GM12865 (cell line): ENCODE results near the gene EEF1E1.

ENCODE experiments used
- DNase-seq: peaks from one replicate; pipeline ENCODE4 v3.0.0; 2010; ENCODE audit warnings: low read depth
- H3K4me3 ChIP-seq: 2 replicates; pipeline ENCODE4 v1.5.1; 2011; ENCODE audit warnings: mild to moderate bottlenecking, low read depth, low read length, control low read depth
- TF ChIP-seq, protein P1 (sequence below): IDR thresholded peaks from 2 replicates; pipeline ENCODE4 v1.5.1; 2011; ENCODE audit warnings: low read length, control low read depth, low read depth, inconsistent platforms; ENCODE audit not compliant: insufficient read depth; ENCODE audit errors: missing control alignments

EEF1E1 gene

DNA sequence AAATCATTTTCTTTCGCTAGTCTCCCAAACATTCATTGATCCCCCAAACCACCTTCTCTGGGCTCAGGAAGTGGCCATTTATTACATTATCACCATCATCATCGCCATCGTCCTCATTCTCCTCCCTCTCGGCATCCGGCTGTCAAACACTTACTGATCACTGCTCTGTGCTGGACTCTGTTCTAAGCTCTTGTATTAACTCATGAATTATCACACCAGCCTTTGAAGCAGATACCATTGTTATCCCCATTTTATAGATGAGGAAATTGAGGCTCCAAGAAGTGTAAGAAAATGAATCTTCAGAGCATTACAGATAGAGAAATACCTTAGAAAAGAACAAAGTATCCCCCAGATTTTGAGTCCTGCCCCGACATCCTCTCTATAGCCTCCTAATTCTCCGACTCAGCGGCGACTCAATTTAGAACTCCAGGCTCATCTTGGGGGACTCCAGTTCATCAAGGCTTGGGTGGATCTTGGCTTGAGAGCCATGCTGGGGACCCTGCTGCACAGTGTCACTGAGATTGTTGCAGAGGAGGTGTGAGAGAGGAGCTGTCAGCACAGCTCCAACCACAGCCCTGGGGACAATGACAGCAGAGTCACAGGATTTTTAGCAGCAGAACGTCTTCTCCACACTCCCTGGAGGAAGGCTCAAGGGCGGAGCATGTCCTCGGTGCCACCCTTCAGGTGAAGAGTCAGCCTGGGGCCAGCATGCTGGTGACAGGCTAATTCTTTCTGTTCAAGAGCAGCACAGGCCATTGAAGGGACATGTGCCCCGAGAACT lies 6.6 kb upstream of the EEF1E1 start:
- TF ChIP-seq, protein P1, sequence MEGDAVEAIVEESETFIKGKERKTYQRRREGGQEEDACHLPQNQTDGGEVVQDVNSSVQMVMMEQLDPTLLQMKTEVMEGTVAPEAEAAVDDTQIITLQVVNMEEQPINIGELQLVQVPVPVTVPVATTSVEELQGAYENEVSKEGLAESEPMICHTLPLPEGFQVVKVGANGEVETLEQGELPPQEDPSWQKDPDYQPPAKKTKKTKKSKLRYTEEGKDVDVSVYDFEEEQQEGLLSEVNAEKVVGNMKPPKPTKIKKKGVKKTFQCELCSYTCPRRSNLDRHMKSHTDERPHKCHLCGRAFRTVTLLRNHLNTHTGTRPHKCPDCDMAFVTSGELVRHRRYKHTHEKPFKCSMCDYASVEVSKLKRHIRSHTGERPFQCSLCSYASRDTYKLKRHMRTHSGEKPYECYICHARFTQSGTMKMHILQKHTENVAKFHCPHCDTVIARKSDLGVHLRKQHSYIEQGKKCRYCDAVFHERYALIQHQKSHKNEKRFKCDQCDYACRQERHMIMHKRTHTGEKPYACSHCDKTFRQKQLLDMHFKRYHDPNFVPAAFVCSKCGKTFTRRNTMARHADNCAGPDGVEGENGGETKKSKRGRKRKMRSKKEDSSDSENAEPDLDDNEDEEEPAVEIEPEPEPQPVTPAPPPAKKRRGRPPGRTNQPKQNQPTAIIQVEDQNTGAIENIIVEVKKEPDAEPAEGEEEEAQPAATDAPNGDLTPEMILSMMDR: no peak
- no peak overlapping the region for H3K4me3 ChIP-seq
- no peak for DNase-seq

DNA sequence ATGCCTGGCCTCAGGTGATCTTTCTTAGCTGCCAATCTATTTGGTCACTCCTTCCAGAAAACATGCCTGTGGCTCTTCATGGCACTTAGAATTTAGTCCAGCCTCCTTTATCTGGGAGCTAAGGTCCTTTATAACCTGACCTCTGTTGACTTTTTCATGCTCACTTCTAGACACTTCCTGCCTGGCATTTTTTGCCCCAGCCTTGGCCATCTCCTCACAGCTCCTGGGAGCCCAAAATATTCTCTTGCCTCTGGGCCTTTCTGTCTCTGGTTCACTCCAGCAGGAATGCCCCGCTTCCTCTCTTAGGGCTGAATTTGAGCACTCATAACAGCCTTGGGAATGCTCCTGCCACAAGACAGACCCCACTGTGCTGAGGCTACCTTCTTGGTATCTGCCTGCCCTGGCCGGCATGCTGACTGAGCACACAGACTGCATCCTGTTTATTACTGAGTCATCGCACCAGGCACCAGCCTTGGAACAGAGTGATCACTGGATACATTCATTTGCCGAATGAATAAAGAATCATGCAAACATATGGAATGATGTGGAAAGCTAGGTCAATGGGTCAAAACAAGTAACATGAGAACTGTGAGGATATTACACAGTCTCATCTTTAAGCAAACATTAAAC lies 5.8 kb upstream of the EEF1E1 start:
- H3K4me3 ChIP-seq: no peak overlapping the region
- DNase-seq: no peak
- TF ChIP-seq, protein P1: no peak

DNA sequence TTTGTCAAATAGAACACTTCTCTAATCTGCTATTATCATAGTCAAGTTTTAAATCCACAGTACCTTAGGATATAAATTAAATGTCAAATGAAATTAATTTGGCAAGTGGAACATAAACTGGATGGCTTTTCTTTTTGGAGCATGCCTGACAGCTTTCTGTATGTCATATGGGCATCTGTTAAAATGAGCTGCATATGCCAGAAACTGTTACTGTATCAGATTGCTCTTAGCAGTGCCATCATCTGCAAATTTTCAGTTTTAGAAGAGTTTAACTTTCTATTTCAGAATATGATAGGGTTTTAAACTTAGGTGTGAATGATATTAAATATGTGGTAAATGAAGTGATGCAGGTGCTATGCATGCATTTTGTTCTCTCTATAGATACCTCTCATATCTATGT lies 3.4 kb upstream of the EEF1E1 start:
- TF ChIP-seq, protein P1: no peak
- no peak for DNase-seq
- no peak overlapping the region for H3K4me3 ChIP-seq

DNA sequence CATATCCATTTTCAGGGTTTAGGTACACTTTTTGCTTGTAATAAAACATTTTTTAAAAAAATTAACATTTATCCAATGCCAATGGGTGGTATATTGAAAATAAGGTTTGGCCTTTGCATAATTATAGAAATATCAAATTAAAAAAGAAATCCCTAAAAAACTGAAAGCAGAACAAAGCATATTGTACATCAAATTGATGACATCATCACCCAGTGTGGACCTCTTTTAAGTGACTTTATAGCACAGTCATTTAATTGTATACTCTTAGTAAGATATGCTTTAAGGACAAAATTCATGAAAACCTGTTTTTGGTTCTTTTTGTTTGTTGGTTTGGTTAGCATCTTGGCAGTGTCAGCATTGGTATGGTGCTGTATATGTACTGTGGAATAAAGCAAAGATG lies 1.4 kb upstream of the EEF1E1 start:
- TF ChIP-seq, protein P1: no peak
- no peak overlapping the region for H3K4me3 ChIP-seq
- no peak for DNase-seq

DNA sequence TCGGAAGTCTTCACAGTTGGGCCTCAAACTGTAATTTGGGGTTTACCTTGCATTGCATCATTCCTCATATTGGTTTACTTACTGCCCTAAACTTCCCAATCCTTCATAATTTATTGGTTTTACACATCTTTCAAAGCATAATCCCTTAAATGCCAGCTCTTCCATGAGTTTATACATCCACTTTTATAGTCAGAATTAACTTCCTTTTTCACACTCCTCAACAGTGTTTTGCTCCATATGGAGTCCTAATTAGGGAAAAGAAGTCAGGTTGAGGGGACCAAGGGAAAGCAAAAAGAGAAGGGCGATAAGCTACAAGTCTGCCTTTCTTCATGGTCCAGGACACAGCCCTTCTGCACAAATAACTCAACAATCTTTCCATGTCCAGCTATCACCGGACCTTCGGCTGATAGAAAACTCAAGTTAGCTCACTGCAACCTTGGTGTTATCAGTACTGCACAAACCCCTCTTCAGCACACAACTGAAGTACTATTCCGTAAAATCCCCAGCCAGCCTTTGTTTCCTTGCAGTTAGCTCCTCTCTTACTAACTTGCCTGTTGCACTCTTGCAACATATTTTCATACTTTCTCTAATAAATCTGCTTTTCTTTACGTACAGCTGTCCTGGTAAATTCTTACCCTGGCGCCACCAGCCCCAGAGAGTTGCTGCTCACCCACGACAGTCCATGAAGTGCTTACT lies 2.0 kb downstream of the EEF1E1 start:
- DNase-seq: no peak
- H3K4me3 ChIP-seq: no peak overlapping the region
- TF ChIP-seq, protein P1: no peak

DNA sequence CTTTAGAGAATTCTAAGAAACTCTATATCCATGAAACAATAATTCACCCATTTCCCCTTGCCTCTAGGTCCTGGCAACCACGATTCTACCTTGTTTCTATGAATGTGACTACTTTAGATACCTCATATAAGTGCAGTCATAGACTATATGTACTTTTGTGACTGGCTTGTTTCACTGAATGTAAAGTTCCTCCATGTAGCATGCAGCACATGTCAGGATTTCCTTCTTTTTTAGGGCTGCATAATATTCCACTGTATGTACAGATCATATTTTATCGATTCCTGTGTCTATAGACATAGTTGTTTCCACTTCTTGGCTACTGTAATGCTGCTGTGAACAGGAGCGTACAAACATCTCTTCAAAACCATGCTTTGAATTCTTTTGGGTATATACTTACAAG lies 11.7 kb downstream of the EEF1E1 start:
- H3K4me3 ChIP-seq: no peak overlapping the region
- DNase-seq: no peak
- TF ChIP-seq, protein P1: no peak
